ENCODE measurements around the gene SSRP1.

DNA sequence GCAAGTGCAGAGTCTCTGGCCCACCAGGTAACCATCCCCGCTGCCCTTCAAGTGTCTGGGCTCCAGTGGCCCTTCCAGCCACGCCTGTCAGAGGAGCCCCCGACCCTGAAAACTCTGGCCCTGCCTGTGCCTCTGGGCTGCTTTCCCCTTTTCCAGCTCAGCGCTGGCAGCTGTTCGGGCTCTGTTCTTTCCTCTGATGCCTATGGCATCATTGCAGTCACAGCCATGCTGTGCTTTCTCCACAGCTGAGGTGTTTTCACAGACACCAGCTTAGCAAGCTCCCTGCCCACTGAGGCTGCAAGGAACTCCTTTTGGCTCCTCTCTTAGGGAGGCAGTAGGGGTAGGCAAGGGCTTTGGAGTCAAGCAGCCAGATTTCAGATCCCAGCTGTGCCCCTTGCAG, 23.7 kb upstream of the SSRP1 start:
- TF ChIP-seq EP300 (IDR thresholded peaks at IDR 0.05; ENCODE audit: borderline replicate concordance) (no peak), YY1 (IDR thresholded peaks at IDR 0.05; ENCODE audit: low read depth) (no peak), CREB1 (IDR thresholded peaks at IDR 0.05; ENCODE audit: low read depth) (no peak), TEAD4 (IDR thresholded peaks at IDR 0.05) (no peak), FOXM1 (IDR thresholded peaks at IDR 0.05; ENCODE audit: borderline replicate concordance, low read depth) (no peak), TAF1 (IDR thresholded peaks at IDR 0.05; ENCODE audit: low read depth) (no peak)
- TF ChIP-seq, protein P1, sequence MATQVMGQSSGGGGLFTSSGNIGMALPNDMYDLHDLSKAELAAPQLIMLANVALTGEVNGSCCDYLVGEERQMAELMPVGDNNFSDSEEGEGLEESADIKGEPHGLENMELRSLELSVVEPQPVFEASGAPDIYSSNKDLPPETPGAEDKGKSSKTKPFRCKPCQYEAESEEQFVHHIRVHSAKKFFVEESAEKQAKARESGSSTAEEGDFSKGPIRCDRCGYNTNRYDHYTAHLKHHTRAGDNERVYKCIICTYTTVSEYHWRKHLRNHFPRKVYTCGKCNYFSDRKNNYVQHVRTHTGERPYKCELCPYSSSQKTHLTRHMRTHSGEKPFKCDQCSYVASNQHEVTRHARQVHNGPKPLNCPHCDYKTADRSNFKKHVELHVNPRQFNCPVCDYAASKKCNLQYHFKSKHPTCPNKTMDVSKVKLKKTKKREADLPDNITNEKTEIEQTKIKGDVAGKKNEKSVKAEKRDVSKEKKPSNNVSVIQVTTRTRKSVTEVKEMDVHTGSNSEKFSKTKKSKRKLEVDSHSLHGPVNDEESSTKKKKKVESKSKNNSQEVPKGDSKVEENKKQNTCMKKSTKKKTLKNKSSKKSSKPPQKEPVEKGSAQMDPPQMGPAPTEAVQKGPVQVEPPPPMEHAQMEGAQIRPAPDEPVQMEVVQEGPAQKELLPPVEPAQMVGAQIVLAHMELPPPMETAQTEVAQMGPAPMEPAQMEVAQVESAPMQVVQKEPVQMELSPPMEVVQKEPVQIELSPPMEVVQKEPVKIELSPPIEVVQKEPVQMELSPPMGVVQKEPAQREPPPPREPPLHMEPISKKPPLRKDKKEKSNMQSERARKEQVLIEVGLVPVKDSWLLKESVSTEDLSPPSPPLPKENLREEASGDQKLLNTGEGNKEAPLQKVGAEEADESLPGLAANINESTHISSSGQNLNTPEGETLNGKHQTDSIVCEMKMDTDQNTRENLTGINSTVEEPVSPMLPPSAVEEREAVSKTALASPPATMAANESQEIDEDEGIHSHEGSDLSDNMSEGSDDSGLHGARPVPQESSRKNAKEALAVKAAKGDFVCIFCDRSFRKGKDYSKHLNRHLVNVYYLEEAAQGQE (IDR thresholded peaks at IDR 0.05; ENCODE audit: low read depth): no peak

Measured in Ishikawa (cell line).